KMS-11 (cell line): Measurements from ENCODE around the gene SND1.
A peak's percentile ranks its signal among the peaks of the same experiment; 100 is the strongest.

ENCODE experiments used
- H2AFZ ChIP-seq: fragments of 200-600 bp; sonication (generic); 2 replicates; pipeline ENCODE4 v1.6.1; 2016; ENCODE audit warnings: antibody characterized with exemption, mixed run types, low read depth
- H3K27ac ChIP-seq: fragments of 200-600 bp; sonication (generic); 2 replicates; pipeline ENCODE4 v1.6.1; 2016; ENCODE audit warnings: mild to moderate bottlenecking, mixed run types
- H3K27me3 ChIP-seq: fragments of 200-600 bp; sonication (generic); 2 replicates; pipeline ENCODE4 v1.6.1; 2017; ENCODE audit warnings: mild to moderate bottlenecking, low read depth, mixed run types, moderate library complexity; ENCODE audit not compliant: insufficient read depth
- H3K36me3 ChIP-seq: fragments of 200-600 bp; sonication (generic); 2 replicates; pipeline ENCODE4 v1.6.1; 2017; ENCODE audit warnings: mild to moderate bottlenecking, mixed run types; ENCODE audit not compliant: insufficient read depth
- H3K4me1 ChIP-seq: fragments of 200-600 bp; sonication (generic); 2 replicates; pipeline ENCODE4 v1.6.1; 2016; ENCODE audit warnings: mild to moderate bottlenecking, low read depth, mixed run types; ENCODE audit not compliant: poor library complexity, severe bottlenecking
- H3K4me2 ChIP-seq: fragments of 200-600 bp; sonication (generic); 2 replicates; pipeline ENCODE4 v1.7.0; 2016; ENCODE audit warnings: mild to moderate bottlenecking, mixed run types
- H3K4me3 ChIP-seq: fragments of 200-600 bp; sonication (generic); IDR thresholded peaks from 2 replicates; pipeline ENCODE4 v1.6.1; 2017; ENCODE audit warnings: low read depth, low read length, mixed read lengths; ENCODE audit not compliant: insufficient read depth
- H3K79me2 ChIP-seq: fragments of 200-600 bp; sonication (generic); 2 replicates; pipeline ENCODE4 v1.6.1; 2016; ENCODE audit warnings: low read depth, mixed run types; ENCODE audit not compliant: insufficient read depth
- H3K9ac ChIP-seq: fragments of 200-600 bp; sonication (generic); 2 replicates; pipeline ENCODE4 v1.6.1; 2016; ENCODE audit warnings: mild to moderate bottlenecking, mixed run types
- H4K20me1 ChIP-seq: fragments of 200-600 bp; sonication (generic); 2 replicates; pipeline ENCODE4 v1.6.1; 2016; ENCODE audit warnings: mild to moderate bottlenecking, mixed run types; ENCODE audit not compliant: insufficient read depth
- TF ChIP-seq, protein P1 (sequence below): fragments of 200-600 bp; sonication (generic); conservative IDR thresholded peaks from 2 replicates; pipeline ENCODE4 v1.6.1; 2017; ENCODE audit warnings: low read depth, mild to moderate bottlenecking, antibody characterized with exemption, low read length, moderate library complexity, mixed read lengths

SND1 gene

DNA sequence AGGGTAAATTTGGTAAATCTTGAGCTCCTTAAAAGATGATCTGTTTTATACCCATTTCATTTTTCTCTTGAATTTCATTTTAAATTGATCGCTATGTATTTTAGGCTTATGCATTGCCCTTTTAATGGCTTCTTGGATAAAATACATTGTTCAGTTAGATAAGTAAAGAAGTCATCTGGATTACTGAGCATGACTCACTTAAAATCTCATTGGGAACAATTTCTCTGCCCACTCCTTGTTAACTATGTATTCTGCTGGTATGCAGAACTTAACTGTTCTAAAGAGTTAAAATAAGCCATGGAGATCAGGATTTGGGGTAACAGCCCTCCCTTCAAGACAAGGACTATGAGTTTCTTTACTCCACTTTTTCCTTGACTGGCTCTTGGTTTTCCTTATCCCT is 134.2 kb downstream of the SND1 start:
- Histone ChIP-seq H3K36me3 (no peaks in the 10 kb centered on the region), H4K20me1 (peaks cover 13% of the 10 kb centered on the region; the same call in 1 of the 2 replicates), H3K9ac (no peak overlapping the region), H3K79me2 (peaks cover 63% of the 10 kb centered on the region; the same call in 1 of the 2 replicates), H2AFZ (no peak overlapping the region), H3K4me1 (no peaks in the 10 kb centered on the region), H3K27me3 (no peaks in the 10 kb centered on the region), H3K4me3 (no peak overlapping the region), H3K4me2 (no peak overlapping the region), H3K27ac (no peak overlapping the region)
- TF ChIP-seq, protein P1, sequence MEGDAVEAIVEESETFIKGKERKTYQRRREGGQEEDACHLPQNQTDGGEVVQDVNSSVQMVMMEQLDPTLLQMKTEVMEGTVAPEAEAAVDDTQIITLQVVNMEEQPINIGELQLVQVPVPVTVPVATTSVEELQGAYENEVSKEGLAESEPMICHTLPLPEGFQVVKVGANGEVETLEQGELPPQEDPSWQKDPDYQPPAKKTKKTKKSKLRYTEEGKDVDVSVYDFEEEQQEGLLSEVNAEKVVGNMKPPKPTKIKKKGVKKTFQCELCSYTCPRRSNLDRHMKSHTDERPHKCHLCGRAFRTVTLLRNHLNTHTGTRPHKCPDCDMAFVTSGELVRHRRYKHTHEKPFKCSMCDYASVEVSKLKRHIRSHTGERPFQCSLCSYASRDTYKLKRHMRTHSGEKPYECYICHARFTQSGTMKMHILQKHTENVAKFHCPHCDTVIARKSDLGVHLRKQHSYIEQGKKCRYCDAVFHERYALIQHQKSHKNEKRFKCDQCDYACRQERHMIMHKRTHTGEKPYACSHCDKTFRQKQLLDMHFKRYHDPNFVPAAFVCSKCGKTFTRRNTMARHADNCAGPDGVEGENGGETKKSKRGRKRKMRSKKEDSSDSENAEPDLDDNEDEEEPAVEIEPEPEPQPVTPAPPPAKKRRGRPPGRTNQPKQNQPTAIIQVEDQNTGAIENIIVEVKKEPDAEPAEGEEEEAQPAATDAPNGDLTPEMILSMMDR: no peak

DNA sequence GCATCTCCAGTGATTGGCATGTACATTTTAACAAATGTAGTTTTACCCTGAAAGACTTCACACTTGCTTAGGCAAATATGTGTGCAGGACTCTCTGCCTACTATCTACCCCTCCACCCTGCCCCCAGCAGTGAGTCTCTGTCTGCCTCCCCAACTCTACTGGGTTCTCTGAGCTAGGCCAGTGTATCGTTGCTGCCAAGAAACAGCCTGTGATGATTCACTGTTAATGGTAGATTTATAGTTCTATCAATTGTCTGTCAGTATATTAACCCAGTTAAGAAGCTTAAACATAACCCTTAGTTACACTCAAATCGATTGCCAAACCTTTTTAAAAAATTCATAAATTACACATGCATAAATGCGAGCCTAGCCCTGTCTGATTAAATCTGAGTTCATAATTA is 137.0 kb downstream of the SND1 start:
- Histone ChIP-seq H3K4me1 (no peaks in the 10 kb centered on the region), H3K4me3 (no peak overlapping the region), H3K4me2 (no peak overlapping the region), H3K27ac (no peak overlapping the region), H2AFZ (no peak overlapping the region), H3K9ac (no peak overlapping the region), H3K79me2 (peaks cover 72% of the 10 kb centered on the region), H3K36me3 (no peaks in the 10 kb centered on the region), H3K27me3 (no peaks in the 10 kb centered on the region), H4K20me1 (peaks cover 26% of the 10 kb centered on the region; the same call in 1 of the 2 replicates)
- TF ChIP-seq, protein P1: no peak

DNA sequence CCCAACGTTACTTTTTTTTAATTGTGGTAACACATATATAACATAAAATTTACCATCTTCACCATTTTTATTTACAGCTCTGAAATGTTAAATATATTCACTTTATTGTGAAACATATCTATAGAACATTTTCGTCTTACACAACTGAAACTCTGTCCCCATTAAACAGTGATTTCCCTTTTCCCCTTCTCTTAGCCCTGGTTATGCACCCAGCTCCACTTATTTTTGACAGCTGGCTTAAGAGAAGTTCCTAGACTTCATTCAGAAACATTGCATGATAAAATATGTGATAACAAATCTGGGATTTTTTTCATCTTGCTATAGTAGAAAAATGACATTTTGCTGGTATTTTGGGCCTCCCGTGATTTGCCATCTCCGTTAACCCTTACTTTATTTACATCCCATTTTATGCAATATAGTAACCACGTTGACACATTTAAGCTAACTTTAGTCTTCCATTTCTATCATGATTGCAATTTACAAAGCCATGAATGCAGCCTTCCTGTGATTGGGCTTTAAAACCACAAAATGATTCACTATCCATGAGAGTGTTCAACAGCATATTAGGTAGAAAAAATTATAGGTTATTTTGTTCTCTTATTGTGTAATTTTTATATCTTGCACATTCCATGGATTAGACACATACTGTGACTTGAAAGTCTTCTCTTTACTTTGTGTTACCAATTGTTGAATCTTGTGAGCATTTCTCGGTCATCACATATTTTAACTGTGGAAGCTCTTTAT is 139.6 kb downstream of the SND1 start:
- peaks cover 26% of the 10 kb centered on the region; the same call in 1 of the 2 replicates for H4K20me1 ChIP-seq
- H3K27ac ChIP-seq: no peak overlapping the region
- no peak overlapping the region for H3K4me2 ChIP-seq
- H2AFZ ChIP-seq: no peak overlapping the region
- no peak overlapping the region for H3K9ac ChIP-seq
- no peaks in the 10 kb centered on the region for H3K36me3 ChIP-seq
- H3K4me1 ChIP-seq: no peaks in the 10 kb centered on the region
- H3K79me2 ChIP-seq: peaks cover 65% of the 10 kb centered on the region
- TF ChIP-seq, protein P1: no peak
- H3K4me3 ChIP-seq: no peak overlapping the region
- H3K27me3 ChIP-seq: no peaks in the 10 kb centered on the region

DNA sequence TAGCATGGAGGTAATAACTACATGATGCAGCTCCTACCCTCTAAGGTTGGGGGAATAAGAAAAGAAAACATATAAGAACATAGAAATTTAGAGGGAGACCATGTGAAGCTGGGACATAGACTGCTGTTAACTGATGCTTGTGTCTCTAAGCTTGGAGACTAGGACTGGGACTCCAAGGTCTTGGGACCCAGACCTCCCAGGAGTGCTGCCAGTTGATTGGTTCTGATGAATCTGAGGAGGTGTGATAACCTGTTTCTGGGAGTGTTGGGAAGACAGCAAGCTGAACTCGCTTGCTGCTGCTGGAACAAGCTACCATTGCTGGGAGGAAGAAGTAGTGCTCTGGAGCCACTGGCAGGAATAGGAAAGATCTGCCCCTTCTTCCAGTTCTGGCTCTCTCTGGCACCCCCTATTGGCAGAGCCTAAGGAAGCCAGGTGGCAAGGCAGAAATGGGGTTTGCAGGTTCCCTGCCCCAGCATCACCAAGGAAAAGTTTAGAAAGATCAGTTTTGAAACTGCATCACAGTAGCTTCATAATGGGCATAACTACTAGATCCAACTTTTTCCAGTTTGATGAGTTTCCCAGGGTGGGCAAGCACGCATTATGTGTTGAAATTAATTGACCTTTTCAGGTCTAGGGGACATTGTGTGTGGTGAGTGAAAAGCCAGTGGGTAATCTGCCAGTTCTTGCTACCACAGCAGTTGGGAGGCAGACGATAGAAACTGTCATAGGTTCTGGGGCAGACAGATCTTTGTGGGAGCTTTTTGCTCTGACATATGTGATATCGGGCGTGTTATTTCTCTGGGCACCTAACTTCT is 140.7 kb downstream of the SND1 start:
- H3K36me3 ChIP-seq: no peaks in the 10 kb centered on the region
- H3K27ac ChIP-seq: no peak overlapping the region
- H3K79me2 ChIP-seq: peaks cover 62% of the 10 kb centered on the region
- no peak overlapping the region for H2AFZ ChIP-seq
- H3K4me2 ChIP-seq: no peak overlapping the region
- no peaks in the 10 kb centered on the region for H3K4me1 ChIP-seq
- TF ChIP-seq, protein P1: peak; percentile 88
- no peaks in the 10 kb centered on the region for H3K27me3 ChIP-seq
- peaks cover 19% of the 10 kb centered on the region for H4K20me1 ChIP-seq
- no peak overlapping the region for H3K4me3 ChIP-seq
- no peak overlapping the region for H3K9ac ChIP-seq
